Hepatocyte (in vitro differentiated cells): ENCODE measurements around the gene DET1. TPM values are rescaled to one million over a fixed set of nuclear protein-coding genes. Genes with fewer than 3 reads are reported as not detected.

Source experiments
- DNase-seq: peaks from one replicate; pipeline ENCODE4 v3.0.0-alpha.2; 2016; ENCODE audit warnings: low spot score
- H2AFZ ChIP-seq: fragments of 200-600 bp; sonication (generic); 2 replicates; pipeline ENCODE4 v1.6.0; 2016; ENCODE audit warnings: antibody characterized with exemption, mild to moderate bottlenecking
- H3K27ac ChIP-seq: fragments of 200-600 bp; sonication (generic); 2 replicates; pipeline ENCODE4 v1.5.1; 2016; ENCODE audit warnings: mild to moderate bottlenecking
- H3K27me3 ChIP-seq: fragments of 200-600 bp; sonication (generic); 2 replicates; pipeline ENCODE4 v1.6.1; 2016
- H3K36me3 ChIP-seq: fragments of 200-600 bp; sonication (generic); replicated peaks from 2 replicates; pipeline ENCODE4 v1.5.1; 2016; ENCODE audit warnings: low read depth; ENCODE audit not compliant: insufficient read depth
- H3K4me1 ChIP-seq: fragments of 200-600 bp; sonication (generic); 2 replicates; pipeline ENCODE4 v1.5.1; 2016; ENCODE audit warnings: mild to moderate bottlenecking, moderate library complexity; ENCODE audit not compliant: insufficient read depth
- H3K4me2 ChIP-seq: fragments of 200-600 bp; sonication (generic); 2 replicates; pipeline ENCODE4 v1.6.0; 2016
- H3K4me3 ChIP-seq: fragments of 200-600 bp; sonication (generic); 2 replicates; pipeline ENCODE4 v1.5.1; 2016; ENCODE audit warnings: mild to moderate bottlenecking
- H3K79me2 ChIP-seq: fragments of 200-600 bp; sonication (generic); 2 replicates; pipeline ENCODE4 v1.6.0; 2017; ENCODE audit warnings: mild to moderate bottlenecking
- H3K9me2 ChIP-seq: fragments of 200-600 bp; sonication (generic); replicated peaks from 2 replicates; pipeline ENCODE4 v1.6.0; 2017; ENCODE audit warnings: mild to moderate bottlenecking; ENCODE audit not compliant: insufficient read depth
- H3K9me3 ChIP-seq: fragments of 200-600 bp; sonication (generic); 2 replicates; pipeline ENCODE4 v1.5.1; 2016; ENCODE audit warnings: low read depth, mild to moderate bottlenecking
- H4K20me1 ChIP-seq: fragments of 200-600 bp; sonication (generic); 2 replicates; pipeline ENCODE4 v1.6.0; 2016; ENCODE audit warnings: mild to moderate bottlenecking; ENCODE audit not compliant: insufficient read depth, poor library complexity, severe bottlenecking
- EZH2 ChIP-seq: fragments of 200-600 bp; sonication (generic); IDR thresholded peaks from 2 replicates; pipeline ENCODE4 v1.6.1; 2016; ENCODE audit warnings: antibody characterized with exemption, mild to moderate bottlenecking, borderline replicate concordance
- EZH2phosphoT487 ChIP-seq: fragments of 200-600 bp; sonication (generic); IDR thresholded peaks from one replicate; pipeline ENCODE4 v1.6.1; 2018; ENCODE audit warnings: antibody characterized with exemption, mild to moderate bottlenecking, low read depth, moderate library complexity; ENCODE audit not compliant: unreplicated experiment, severe bottlenecking
- WGBS: methylation state at CpG from one replicate; pipeline ENCODE4 v1.1.6; 2016; ENCODE audit warnings: low lambda C conversion rate; ENCODE audit errors: missing lambda C conversion rate; 5-methylcytosine and 5-hydroxymethylcytosine counted together
- polyA plus RNA-seq: library from polyadenylated mRNA; unstranded; fragments of >200 nt; fragmentation: Nextera tagmentation; extraction: Ambion mirVana; gene quantifications from 2 replicates; pipeline ENCODE4 v1.2.1, GENCODE V29; 2016
- total RNA-seq: library from RNA; depleted of rRNA; stranded (reverse); fragments of >200 nt; gene quantifications from 2 replicates; pipeline ENCODE4 v1.2.3, GENCODE V29; 2014
- TF ChIP-seq, protein P1 (sequence below): fragments of 200-600 bp; sonication (generic); IDR thresholded peaks from 2 replicates; pipeline ENCODE4 v1.5.1; 2016; ENCODE audit warnings: antibody characterized with exemption, mild to moderate bottlenecking; ENCODE audit not compliant: poor library complexity

DET1 gene
- total and polyA plus RNA-seq, 2 experiments from 2014 or later: 4.0 to 7.2 TPM

GRCh38 chr15:88504445-88504844 lies 42.0 kb downstream of the DET1 start:
- Histone ChIP-seq H2AFZ (no peak overlapping the region), H3K79me2 (no peaks in the 10 kb centered on the region), H3K4me1 (no peaks in the 10 kb centered on the region), H3K9me2 (no peaks in the 10 kb centered on the region), H3K4me3 (no peak overlapping the region), H3K27ac (no peak overlapping the region), H4K20me1 (no peaks in the 10 kb centered on the region), H3K9me3 (no peaks in the 10 kb centered on the region), H3K27me3 (no peaks in the 10 kb centered on the region), H3K36me3 (no peaks in the 10 kb centered on the region), H3K4me2 (no peak overlapping the region)
- DNase-seq: no peak
- WGBS: 63% methylated on average over 1 of the region's 1 CpG
- TF ChIP-seq EZH2: no peak
- TF ChIP-seq EZH2phosphoT487: no peak
- TF ChIP-seq, protein P1, sequence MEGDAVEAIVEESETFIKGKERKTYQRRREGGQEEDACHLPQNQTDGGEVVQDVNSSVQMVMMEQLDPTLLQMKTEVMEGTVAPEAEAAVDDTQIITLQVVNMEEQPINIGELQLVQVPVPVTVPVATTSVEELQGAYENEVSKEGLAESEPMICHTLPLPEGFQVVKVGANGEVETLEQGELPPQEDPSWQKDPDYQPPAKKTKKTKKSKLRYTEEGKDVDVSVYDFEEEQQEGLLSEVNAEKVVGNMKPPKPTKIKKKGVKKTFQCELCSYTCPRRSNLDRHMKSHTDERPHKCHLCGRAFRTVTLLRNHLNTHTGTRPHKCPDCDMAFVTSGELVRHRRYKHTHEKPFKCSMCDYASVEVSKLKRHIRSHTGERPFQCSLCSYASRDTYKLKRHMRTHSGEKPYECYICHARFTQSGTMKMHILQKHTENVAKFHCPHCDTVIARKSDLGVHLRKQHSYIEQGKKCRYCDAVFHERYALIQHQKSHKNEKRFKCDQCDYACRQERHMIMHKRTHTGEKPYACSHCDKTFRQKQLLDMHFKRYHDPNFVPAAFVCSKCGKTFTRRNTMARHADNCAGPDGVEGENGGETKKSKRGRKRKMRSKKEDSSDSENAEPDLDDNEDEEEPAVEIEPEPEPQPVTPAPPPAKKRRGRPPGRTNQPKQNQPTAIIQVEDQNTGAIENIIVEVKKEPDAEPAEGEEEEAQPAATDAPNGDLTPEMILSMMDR: no peak

- H3K4me2 ChIP-seq: no peak overlapping the region
- 71% methylated on average over 3 of the region's 3 CpGs for whole genome bisulfite sequencing
- DNase-seq: no peak
- TF ChIP-seq, protein P1: no peak
- TF ChIP-seq EZH2phosphoT487 (no peak), EZH2 (no peak)
- no peak overlapping the region for H2AFZ ChIP-seq
- H3K4me3 ChIP-seq: no peak overlapping the region
- H4K20me1 ChIP-seq: no peaks in the 10 kb centered on the region
- no peaks in the 10 kb centered on the region for H3K79me2 ChIP-seq
- no peaks in the 10 kb centered on the region for H3K4me1 ChIP-seq
- H3K9me2 ChIP-seq: no peaks in the 10 kb centered on the region
- no peaks in the 10 kb centered on the region for H3K27me3 ChIP-seq
- no peaks in the 10 kb centered on the region for H3K36me3 ChIP-seq
- no peaks in the 10 kb centered on the region for H3K9me3 ChIP-seq
- H3K27ac ChIP-seq: no peak overlapping the region
Measured at GRCh38 chr15:88498996-88499395, 47.5 kb downstream of the DET1 start.

DNA sequence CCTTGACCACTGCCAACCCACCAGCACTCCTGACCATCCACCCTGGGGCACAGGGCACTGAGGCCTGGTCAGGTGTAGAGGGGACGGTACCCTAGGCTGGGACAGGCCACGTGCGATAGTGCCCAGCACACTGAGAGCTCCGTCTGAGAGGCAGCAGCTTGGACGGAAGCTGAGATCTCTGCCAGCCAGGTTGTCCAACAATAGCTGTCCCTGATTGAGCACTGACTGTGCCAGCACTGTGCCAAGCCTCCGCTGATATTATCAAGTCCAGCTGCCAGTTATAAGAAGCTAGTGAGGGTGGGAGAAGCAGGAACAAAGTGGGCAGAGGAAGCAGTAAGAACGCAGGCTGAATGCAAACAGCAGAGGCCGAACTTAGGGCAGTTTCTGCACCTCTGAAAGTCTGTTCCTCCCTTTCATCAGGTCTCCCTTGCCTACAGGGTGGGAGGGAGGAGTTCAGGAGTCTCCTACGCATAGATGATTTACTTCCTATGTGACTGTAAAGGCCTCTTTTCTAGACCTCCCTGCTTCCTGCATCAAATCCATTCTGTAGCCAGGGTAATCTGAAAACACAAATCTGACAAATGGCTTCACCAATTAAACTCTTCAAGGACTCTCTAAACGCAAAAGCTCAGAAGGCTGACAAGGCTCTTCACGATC lies 49.2 kb downstream of the DET1 start:
- H3K79me2 ChIP-seq: no peaks in the 10 kb centered on the region
- H3K4me1 ChIP-seq: no peaks in the 10 kb centered on the region
- WGBS: 89% methylated on average over 11 of the region's 11 CpGs
- no peak overlapping the region for H3K27ac ChIP-seq
- no peaks in the 10 kb centered on the region for H3K27me3 ChIP-seq
- DNase-seq: no peak
- H2AFZ ChIP-seq: no peak overlapping the region
- H3K4me2 ChIP-seq: no peak overlapping the region
- H3K36me3 ChIP-seq: no peaks in the 10 kb centered on the region
- H4K20me1 ChIP-seq: no peaks in the 10 kb centered on the region
- H3K9me2 ChIP-seq: no peaks in the 10 kb centered on the region
- TF ChIP-seq EZH2 (no peak), EZH2phosphoT487 (no peak)
- TF ChIP-seq, protein P1: no peak
- no peaks in the 10 kb centered on the region for H3K9me3 ChIP-seq
- no peak overlapping the region for H3K4me3 ChIP-seq

DNA sequence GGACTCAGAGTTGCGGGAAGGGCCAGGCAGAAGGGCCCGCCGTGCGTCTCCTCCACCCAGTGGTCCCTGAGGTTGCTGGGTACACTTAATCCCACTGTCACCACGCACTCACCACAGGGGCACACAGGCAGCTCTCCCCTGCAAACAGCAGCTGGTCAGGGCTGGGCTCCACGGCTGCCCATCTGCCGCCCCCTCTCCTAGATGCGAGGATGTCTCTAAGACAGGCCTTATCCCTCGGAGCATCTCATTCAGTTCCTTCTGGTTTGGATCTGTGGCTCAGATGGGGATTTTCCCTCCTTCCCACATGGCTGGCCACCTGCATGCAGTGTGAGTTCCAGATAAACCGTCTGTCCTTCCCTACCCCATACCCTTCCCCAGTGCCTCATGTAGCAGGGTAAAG lies 52.6 kb downstream of the DET1 start:
- H3K27me3 ChIP-seq: no peaks in the 10 kb centered on the region
- no peaks in the 10 kb centered on the region for H3K79me2 ChIP-seq
- no peak overlapping the region for H2AFZ ChIP-seq
- no peaks in the 10 kb centered on the region for H3K9me3 ChIP-seq
- no peak for TF ChIP-seq EZH2phosphoT487
- TF ChIP-seq, protein P1: no peak
- TF ChIP-seq EZH2: no peak
- no peaks in the 10 kb centered on the region for H3K9me2 ChIP-seq
- no peak overlapping the region for H3K27ac ChIP-seq
- H4K20me1 ChIP-seq: no peaks in the 10 kb centered on the region
- H3K4me3 ChIP-seq: no peak overlapping the region
- WGBS: 85% methylated on average over 10 of the region's 10 CpGs
- DNase-seq: no peak
- H3K4me1 ChIP-seq: no peaks in the 10 kb centered on the region
- H3K36me3 ChIP-seq: no peaks in the 10 kb centered on the region
- H3K4me2 ChIP-seq: no peak overlapping the region
